ENCODE results near the gene IFT80.

GRCh38 chr3:160224811-160225175 is 174.2 kb downstream of the IFT80 start:
- TF ChIP-seq RFX5 (IDR thresholded peaks at IDR 0.05; ENCODE audit: low read depth, low read length), result no peak
- no peak for TF ChIP-seq MXI1 (IDR thresholded peaks at IDR 0.05; ENCODE audit: low read depth, low read length)
- TF ChIP-seq CTCF (IDR thresholded peaks at IDR 0.05 in 2 of 3, conservative IDR thresholded peaks at IDR 0.05 in 1 of 3; ENCODE audit: control insufficient read depth in 2 of 3, extremely low read depth in 1 of 3, insufficient read depth in 1 of 3, low read depth in 3 of 3, low read length in 3 of 3), result no peak
- no peak for TF ChIP-seq JUND (IDR thresholded peaks at IDR 0.05; ENCODE audit: low read depth, low read length)
- no peak for TF ChIP-seq NFYB (IDR thresholded peaks at IDR 0.05; ENCODE audit: insufficient read depth, low read depth, low read length)
- no peak for TF ChIP-seq TCF12 (IDR thresholded peaks at IDR 0.05; ENCODE audit: low read depth, low read length)
- TF ChIP-seq RBBP5 (conservative IDR thresholded peaks at IDR 0.05), result no peak
- TF ChIP-seq POLR2A (IDR thresholded peaks at IDR 0.05; ENCODE audit: low read depth, low read length), result no peak
- no peak for TF ChIP-seq POLR2AphosphoS2 (IDR thresholded peaks at IDR 0.05; ENCODE audit: low read depth, low read length)
- no peak for TF ChIP-seq ASH2L (IDR thresholded peaks at IDR 0.05; ENCODE audit: borderline replicate concordance, low read depth)
- TF ChIP-seq CREM (IDR thresholded peaks at IDR 0.05; ENCODE audit: low read depth), result no peak
- TF ChIP-seq RAD21 (IDR thresholded peaks at IDR 0.05; ENCODE audit: insufficient read depth, low read depth, low read length), result no peak
- TF ChIP-seq HCFC1 (IDR thresholded peaks at IDR 0.05; ENCODE audit: low read length), result no peak
- TF ChIP-seq NR2C2 (IDR thresholded peaks at IDR 0.05; ENCODE audit: borderline replicate concordance, control insufficient read depth, insufficient read length, low read depth), result no peak

Measured in GM12878 (cell line).